MM.1S (cell line): ENCODE results near the gene GRHL3.

ENCODE experiments used
- DNase-seq: peaks from one replicate; pipeline ENCODE4 v3.0.0-alpha.2; 2015
- H2AFZ ChIP-seq: fragments of 300-600 bp; sonication (generic); 2 replicates; pipeline ENCODE4 v1.6.0; 2016; ENCODE audit warnings: antibody characterized with exemption, low read length
- H3F3A ChIP-seq: fragments of 300-600 bp; sonication (generic); 2 replicates; pipeline ENCODE4 v1.6.1; 2016; ENCODE audit warnings: mild to moderate bottlenecking, antibody characterized with exemption, low read length, moderate library complexity, mixed read lengths; ENCODE audit not compliant: insufficient read depth
- H3K27ac ChIP-seq: fragments of 300-600 bp; sonication (generic); 2 replicates; pipeline ENCODE4 v1.5.1; 2016; ENCODE audit warnings: mild to moderate bottlenecking, low read length
- H3K27me3 ChIP-seq: fragments of 300-600 bp; sonication (generic); replicated peaks from 2 replicates; pipeline ENCODE4 v1.6.0; 2016; ENCODE audit warnings: low read length; ENCODE audit not compliant: insufficient read depth
- H3K36me3 ChIP-seq: fragments of 300-600 bp; sonication (generic); replicated peaks from 2 replicates; pipeline ENCODE4 v1.6.1; 2016; ENCODE audit warnings: mild to moderate bottlenecking, low read length, mixed read lengths; ENCODE audit not compliant: insufficient read depth
- H3K4me1 ChIP-seq: fragments of 300-600 bp; sonication (generic); 2 replicates; pipeline ENCODE4 v1.6.1; 2016; ENCODE audit warnings: low read length, mixed read lengths
- H3K4me2 ChIP-seq: fragments of 300-600 bp; sonication (generic); 2 replicates; pipeline ENCODE4 v1.6.0; 2016; ENCODE audit warnings: low read depth, low read length
- H3K4me3 ChIP-seq: fragments of 300-600 bp; sonication (generic); 2 replicates; pipeline ENCODE4 v1.5.1; 2016; ENCODE audit warnings: low read length, mixed read lengths
- H3K79me2 ChIP-seq: fragments of 300-600 bp; sonication (generic); 2 replicates; pipeline ENCODE4 v1.6.1; 2016; ENCODE audit warnings: mixed run types, low read length, mixed read lengths
- H3K9ac ChIP-seq: fragments of 300-600 bp; sonication (generic); 2 replicates; pipeline ENCODE4 v1.6.1; 2016; ENCODE audit warnings: low read length, mixed read lengths
- H3K9me2 ChIP-seq: fragments of 300-600 bp; sonication (generic); replicated peaks from 2 replicates; pipeline ENCODE4 v1.6.1; 2016; ENCODE audit warnings: mild to moderate bottlenecking, low read length, mixed read lengths; ENCODE audit not compliant: insufficient read depth
- H3K9me3 ChIP-seq: fragments of 300-600 bp; sonication (generic); replicated peaks from 2 replicates; pipeline ENCODE4 v1.6.1; 2016; ENCODE audit warnings: mild to moderate bottlenecking, low read length, mixed read lengths; ENCODE audit not compliant: insufficient read depth
- H4K20me1 ChIP-seq: fragments of 300-600 bp; sonication (generic); 2 replicates; pipeline ENCODE4 v1.6.1; 2016; ENCODE audit warnings: mild to moderate bottlenecking, low read length, moderate library complexity, mixed read lengths; ENCODE audit not compliant: insufficient read depth
- EZH2 ChIP-seq: fragments of 300-600 bp; sonication (generic); optimal IDR thresholded peaks from 2 replicates; pipeline ENCODE3; 2017; ENCODE audit warnings: low read depth, mild to moderate bottlenecking, antibody characterized with exemption, low read length, mixed read lengths
- EZH2phosphoT487 ChIP-seq: fragments of 300-600 bp; sonication (generic); IDR thresholded peaks from 2 replicates; pipeline ENCODE4 v1.6.1; 2018; ENCODE audit warnings: antibody characterized with exemption, low read length
- TF ChIP-seq, protein P1 (sequence below): fragments of 300-600 bp; sonication (generic); IDR thresholded peaks from 2 replicates; pipeline ENCODE4 v1.5.1; 2016; ENCODE audit warnings: antibody characterized with exemption, low read length, mixed read lengths

The GRHL3 gene

DNA sequence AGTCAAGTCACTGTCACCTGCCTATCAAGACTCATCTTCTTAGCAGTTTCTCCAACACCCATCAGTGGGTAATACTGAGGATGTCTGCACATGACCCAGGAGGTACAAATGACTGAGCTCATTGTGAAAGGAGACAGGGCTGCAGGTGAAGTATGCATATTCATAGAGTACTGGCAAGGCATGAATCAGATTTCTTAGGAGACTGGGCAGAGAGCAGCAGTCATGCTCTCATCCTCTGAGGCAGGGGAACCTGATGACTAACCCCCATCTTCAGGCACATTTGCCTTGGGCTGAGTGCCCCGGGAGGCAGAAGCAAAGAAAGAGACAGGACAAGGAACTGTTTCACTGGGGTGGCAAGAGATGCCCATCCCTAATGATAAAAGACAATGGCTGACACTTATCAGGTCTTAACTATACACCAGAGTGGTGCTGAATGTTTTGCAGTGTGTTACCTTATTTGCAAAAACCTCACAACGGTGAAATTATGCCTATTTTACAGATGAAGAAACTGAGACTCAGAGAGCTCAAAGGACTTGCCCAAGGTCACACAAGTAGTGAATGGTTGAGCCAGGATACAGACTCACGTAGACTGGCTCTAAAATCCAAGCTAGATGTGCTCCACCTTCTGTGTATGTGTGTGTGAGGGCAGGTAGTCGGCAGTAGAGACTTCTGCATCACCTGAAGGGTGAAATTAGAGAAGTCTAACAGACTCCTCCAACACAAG, 9.2 kb upstream of the GRHL3 start:
- Histone ChIP-seq H3F3A (no peaks in the 10 kb centered on the region), H3K36me3 (no peaks in the 10 kb centered on the region), H3K4me2 (no peak overlapping the region), H3K4me1 (no peaks in the 10 kb centered on the region), H3K27ac (no peak overlapping the region), H4K20me1 (no peaks in the 10 kb centered on the region), H3K9ac (no peak overlapping the region), H3K27me3 (no peaks in the 10 kb centered on the region), H3K9me3 (no peaks in the 10 kb centered on the region), H3K9me2 (no peaks in the 10 kb centered on the region), H2AFZ (no peak overlapping the region), H3K4me3 (no peak overlapping the region), H3K79me2 (no peaks in the 10 kb centered on the region)
- no peak for DNase-seq
- TF ChIP-seq EZH2phosphoT487 = no peak
- TF ChIP-seq, protein P1, sequence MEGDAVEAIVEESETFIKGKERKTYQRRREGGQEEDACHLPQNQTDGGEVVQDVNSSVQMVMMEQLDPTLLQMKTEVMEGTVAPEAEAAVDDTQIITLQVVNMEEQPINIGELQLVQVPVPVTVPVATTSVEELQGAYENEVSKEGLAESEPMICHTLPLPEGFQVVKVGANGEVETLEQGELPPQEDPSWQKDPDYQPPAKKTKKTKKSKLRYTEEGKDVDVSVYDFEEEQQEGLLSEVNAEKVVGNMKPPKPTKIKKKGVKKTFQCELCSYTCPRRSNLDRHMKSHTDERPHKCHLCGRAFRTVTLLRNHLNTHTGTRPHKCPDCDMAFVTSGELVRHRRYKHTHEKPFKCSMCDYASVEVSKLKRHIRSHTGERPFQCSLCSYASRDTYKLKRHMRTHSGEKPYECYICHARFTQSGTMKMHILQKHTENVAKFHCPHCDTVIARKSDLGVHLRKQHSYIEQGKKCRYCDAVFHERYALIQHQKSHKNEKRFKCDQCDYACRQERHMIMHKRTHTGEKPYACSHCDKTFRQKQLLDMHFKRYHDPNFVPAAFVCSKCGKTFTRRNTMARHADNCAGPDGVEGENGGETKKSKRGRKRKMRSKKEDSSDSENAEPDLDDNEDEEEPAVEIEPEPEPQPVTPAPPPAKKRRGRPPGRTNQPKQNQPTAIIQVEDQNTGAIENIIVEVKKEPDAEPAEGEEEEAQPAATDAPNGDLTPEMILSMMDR = no peak
- TF ChIP-seq EZH2 = no peak

DNA sequence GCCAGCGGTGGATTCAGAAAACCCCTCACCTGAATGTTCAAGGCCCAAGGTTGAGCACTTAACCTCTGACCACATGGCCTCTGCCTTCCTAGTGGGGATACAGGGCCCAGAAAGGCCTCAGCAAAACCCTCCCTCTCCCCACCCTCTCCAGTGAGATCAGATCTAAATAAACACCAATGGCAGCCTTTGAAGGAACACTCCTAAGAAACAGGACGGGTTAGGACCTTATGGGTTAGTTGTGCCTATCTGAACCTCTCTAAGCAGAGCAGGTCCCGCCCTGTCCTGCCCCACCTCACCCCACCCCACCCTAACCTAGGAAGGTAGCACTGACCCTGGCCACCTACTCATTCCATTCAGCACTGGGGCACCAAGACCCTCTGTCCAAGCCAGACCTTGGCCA, 7.9 kb upstream of the GRHL3 start:
- H3K4me1 ChIP-seq = no peaks in the 10 kb centered on the region
- H4K20me1 ChIP-seq = no peaks in the 10 kb centered on the region
- H3K36me3 ChIP-seq = no peaks in the 10 kb centered on the region
- no peak overlapping the region for H2AFZ ChIP-seq
- no peak overlapping the region for H3K27ac ChIP-seq
- H3K4me3 ChIP-seq = no peak overlapping the region
- no peaks in the 10 kb centered on the region for H3F3A ChIP-seq
- TF ChIP-seq, protein P1 = no peak
- TF ChIP-seq EZH2 (no peak), EZH2phosphoT487 (no peak)
- no peaks in the 10 kb centered on the region for H3K9me3 ChIP-seq
- no peaks in the 10 kb centered on the region for H3K27me3 ChIP-seq
- H3K9ac ChIP-seq = no peak overlapping the region
- no peak for DNase-seq
- H3K4me2 ChIP-seq = no peak overlapping the region
- H3K9me2 ChIP-seq = no peaks in the 10 kb centered on the region
- no peaks in the 10 kb centered on the region for H3K79me2 ChIP-seq

DNA sequence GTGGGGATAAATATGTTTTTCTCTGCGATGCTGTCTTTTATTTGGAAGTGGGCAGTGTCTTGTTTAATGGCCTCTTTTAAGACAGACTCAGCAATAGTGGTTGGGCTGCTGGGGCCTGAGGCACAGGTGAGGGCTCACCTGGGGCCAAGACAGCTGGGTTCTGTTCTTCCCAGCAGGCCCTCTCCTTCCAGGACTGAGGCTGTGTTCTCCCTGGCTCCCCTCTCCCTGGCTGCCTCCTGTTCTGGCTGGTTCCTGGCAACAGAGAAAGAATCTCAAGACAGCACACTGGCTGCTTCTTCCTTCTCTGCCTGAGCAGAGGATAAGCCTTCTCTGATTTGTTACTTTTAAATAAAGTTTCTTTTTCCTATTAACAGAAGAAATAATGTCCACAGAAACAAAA, 7.4 kb upstream of the GRHL3 start:
- H3K79me2 ChIP-seq = no peaks in the 10 kb centered on the region
- TF ChIP-seq EZH2phosphoT487 (no peak), EZH2 (no peak)
- TF ChIP-seq, protein P1 = no peak
- no peak overlapping the region for H2AFZ ChIP-seq
- H3F3A ChIP-seq = no peaks in the 10 kb centered on the region
- no peak overlapping the region for H3K4me2 ChIP-seq
- no peaks in the 10 kb centered on the region for H3K4me1 ChIP-seq
- H3K27ac ChIP-seq = no peak overlapping the region
- no peak for DNase-seq
- H3K36me3 ChIP-seq = no peaks in the 10 kb centered on the region
- H3K27me3 ChIP-seq = no peaks in the 10 kb centered on the region
- H3K9ac ChIP-seq = no peak overlapping the region
- H3K4me3 ChIP-seq = no peak overlapping the region
- H3K9me2 ChIP-seq = no peaks in the 10 kb centered on the region
- no peaks in the 10 kb centered on the region for H4K20me1 ChIP-seq
- no peaks in the 10 kb centered on the region for H3K9me3 ChIP-seq
